ENCODE measurements around the gene ARL15. TPM values are rescaled to one million over a fixed set of nuclear protein-coding genes. Genes with fewer than 3 reads are reported as not detected.

The ARL15 gene
- total RNA-seq, 1 donor from 2014 or later: 30.8 TPM

DNA sequence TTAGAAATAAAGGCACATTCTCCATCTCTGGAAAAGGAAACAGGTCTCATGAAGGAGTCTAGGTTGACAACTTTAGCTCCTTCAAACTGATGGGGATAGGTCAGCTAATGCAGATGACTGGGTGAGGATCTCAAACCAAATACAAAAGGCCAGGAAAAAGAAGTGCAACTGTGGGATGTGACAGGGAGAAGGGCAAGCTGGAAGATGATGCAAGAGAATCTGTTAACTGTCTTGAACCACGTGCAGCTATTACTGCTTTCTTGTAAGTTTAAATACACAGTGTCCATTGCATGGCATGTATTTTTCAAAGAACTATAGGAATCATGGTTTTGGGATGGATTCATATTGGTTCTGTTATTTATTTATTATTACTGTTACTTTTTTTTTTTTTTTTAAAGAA lies 418.1 kb downstream of the ARL15 start:
- H3K27ac ChIP-seq: no peak overlapping the region
- ATAC-seq: peak in 1 of 2 donors; percentile 11
- intact Hi-C loops (cut with DNase I): no loop called here

GRCh38 chr5:53891159-53891558 lies 419.2 kb downstream of the ARL15 start:
- Histone ChIP-seq H3K9me3 (no peaks in the 10 kb centered on the region), H3K4me3 (no peak overlapping the region), H3K27ac (peak overlapping the region; percentile 48), H3K36me3 (no peaks in the 10 kb centered on the region), H3K27me3 (ENCODE audit: low read depth) (no peaks in the 10 kb centered on the region), H3K4me1 (no peaks in the 10 kb centered on the region)
- intact Hi-C loops (cut with DNase I): no loop called here
- ATAC-seq: peak in 1 of 2 donors; percentile 68
- DNase-seq: no peak
- TF ChIP-seq CTCF (IDR thresholded peaks at IDR 0.05): no peak

More for the DNA sequence above, 418.1 kb downstream of the ARL15 start:
- no peak overlapping the region for H3K4me3 ChIP-seq
- H3K4me1 ChIP-seq: no peaks in the 10 kb centered on the region
- no peak for TF ChIP-seq CTCF (IDR thresholded peaks at IDR 0.05)
- no peaks in the 10 kb centered on the region for H3K36me3 ChIP-seq
- H3K27me3 ChIP-seq (ENCODE audit: low read depth): no peaks in the 10 kb centered on the region
- H3K9me3 ChIP-seq: no peaks in the 10 kb centered on the region
- DNase-seq: no peak

DNA sequence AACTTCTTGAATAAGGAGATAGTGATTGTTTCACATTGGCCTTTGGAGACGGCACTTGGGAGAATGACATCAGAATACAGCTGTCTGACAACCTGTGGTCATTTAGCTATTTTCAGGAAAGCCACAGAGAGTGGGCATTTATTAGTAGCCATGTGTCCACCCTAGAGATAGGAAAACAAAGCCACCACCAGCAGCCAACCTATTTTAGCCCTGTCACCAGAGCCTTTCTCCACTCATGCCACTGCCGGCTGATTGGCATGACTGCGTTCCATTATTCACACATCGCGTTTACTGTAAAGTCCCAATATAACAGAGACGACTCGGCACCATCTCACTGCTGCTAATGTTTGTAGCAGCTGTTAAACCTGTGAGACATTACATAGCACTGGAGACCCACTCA lies 419.9 kb downstream of the ARL15 start:
- DNase-seq: no peak
- no peaks in the 10 kb centered on the region for H3K36me3 ChIP-seq
- ATAC-seq: no peak
- H3K27me3 ChIP-seq (ENCODE audit: low read depth): no peaks in the 10 kb centered on the region
- TF ChIP-seq CTCF (IDR thresholded peaks at IDR 0.05): no peak
- H3K9me3 ChIP-seq: no peaks in the 10 kb centered on the region
- intact Hi-C loops (cut with DNase I): no loop called here
- H3K4me3 ChIP-seq: no peak overlapping the region
- H3K27ac ChIP-seq: no peak overlapping the region
- no peaks in the 10 kb centered on the region for H3K4me1 ChIP-seq

- Histone ChIP-seq H3K27me3 (ENCODE audit: low read depth) (no peaks in the 10 kb centered on the region), H3K4me1 (no peaks in the 10 kb centered on the region), H3K27ac (no peak overlapping the region), H3K9me3 (no peaks in the 10 kb centered on the region), H3K4me3 (no peak overlapping the region), H3K36me3 (no peaks in the 10 kb centered on the region)
- ATAC-seq (no peak), DNase-seq (no peak)
- intact Hi-C loops (cut with DNase I): no loop called here
- no peak for TF ChIP-seq CTCF (IDR thresholded peaks at IDR 0.05)
Measured at GRCh38 chr5:53884844-53885243, 425.5 kb downstream of the ARL15 start.

DNA sequence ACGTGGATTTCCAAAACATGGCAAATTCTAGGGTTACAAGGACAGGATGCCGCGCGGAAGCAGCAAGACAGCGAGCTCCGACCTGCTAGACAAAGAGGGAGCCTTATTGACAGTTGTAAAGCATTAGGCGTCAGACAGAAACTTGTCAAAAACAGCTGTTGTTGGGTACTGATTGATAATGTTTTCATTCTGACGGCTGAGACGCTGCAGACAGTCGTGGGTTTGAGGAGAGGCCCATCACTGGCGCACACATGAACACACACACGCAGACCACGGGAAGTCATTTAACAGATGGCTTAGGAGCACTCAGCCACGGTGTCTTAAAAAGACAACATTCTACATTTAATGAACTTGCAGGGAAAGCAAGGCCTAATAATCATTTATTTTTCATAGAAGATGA lies 426.0 kb downstream of the ARL15 start:
- ATAC-seq: no peak
- TF ChIP-seq CTCF (IDR thresholded peaks at IDR 0.05): no peak
- intact Hi-C loops (cut with DNase I): no loop called here
- DNase-seq: no peak
- Histone ChIP-seq H3K36me3 (no peaks in the 10 kb centered on the region), H3K4me1 (no peaks in the 10 kb centered on the region), H3K9me3 (no peaks in the 10 kb centered on the region), H3K27me3 (ENCODE audit: low read depth) (no peaks in the 10 kb centered on the region), H3K27ac (no peak overlapping the region), H3K4me3 (no peak overlapping the region)

DNA sequence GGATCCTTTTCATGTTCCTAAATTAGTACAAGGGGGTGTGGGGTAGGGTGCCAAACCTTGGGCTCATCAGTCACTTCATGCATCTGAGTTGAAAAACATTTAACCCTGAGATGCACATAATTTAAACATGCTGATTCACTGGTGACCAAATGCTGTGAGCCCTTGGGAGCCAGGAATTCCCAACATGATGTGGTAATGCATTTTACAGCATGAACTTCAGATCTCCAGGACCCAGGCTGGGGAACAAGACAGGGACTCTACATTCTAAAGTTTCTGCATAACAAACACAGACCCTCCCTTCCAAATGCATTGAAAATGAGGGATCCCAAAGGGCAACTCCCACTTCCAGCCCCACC lies 427.7 kb downstream of the ARL15 start:
- H3K4me1 ChIP-seq: no peaks in the 10 kb centered on the region
- no peak for TF ChIP-seq CTCF (IDR thresholded peaks at IDR 0.05)

More for the DNA sequence above, 427.7 kb downstream of the ARL15 start:
- Histone ChIP-seq H3K9me3 (no peaks in the 10 kb centered on the region), H3K27me3 (ENCODE audit: low read depth) (no peaks in the 10 kb centered on the region), H3K4me3 (no peak overlapping the region), H3K27ac (no peak overlapping the region), H3K36me3 (no peaks in the 10 kb centered on the region)
- DNase-seq: no peak
- intact Hi-C loops (cut with DNase I): no loop called here
- ATAC-seq: no peak
